H1 (cell line): ENCODE measurements around the gene ACSF3.

ENCODE experiments used
- MAX ChIP-seq: IDR thresholded peaks from 2 replicates; pipeline ENCODE4 v1.6.1; 2012; ENCODE audit warnings: inconsistent platforms
- PHF8 ChIP-seq: fragments of 200-600 bp; sonication (generic); conservative IDR thresholded peaks from 2 replicates; pipeline ENCODE4 v1.7.1; 2012; ENCODE audit warnings: low read depth, mild to moderate bottlenecking, inconsistent platforms, low read length, moderate library complexity
- SIRT6 ChIP-seq: IDR thresholded peaks from one replicate; pipeline ENCODE4 v1.7.1; 2012; ENCODE audit warnings: low read length, inconsistent platforms

- TF ChIP-seq MAX: no peak
- no peak for TF ChIP-seq PHF8
- no peak for TF ChIP-seq SIRT6
Observed at GRCh38 chr16:89113661-89114060, 20.0 kb downstream of the ACSF3 start.
